Kidney capillary endothelial cell (primary cell): Measurements from ENCODE around the gene ZNF860.

Experiments
- DNase-seq: peaks from one replicate; pipeline ENCODE4 v3.0.0-alpha.2; 2018; ENCODE audit warnings: low spot score

The ZNF860 gene

DNA sequence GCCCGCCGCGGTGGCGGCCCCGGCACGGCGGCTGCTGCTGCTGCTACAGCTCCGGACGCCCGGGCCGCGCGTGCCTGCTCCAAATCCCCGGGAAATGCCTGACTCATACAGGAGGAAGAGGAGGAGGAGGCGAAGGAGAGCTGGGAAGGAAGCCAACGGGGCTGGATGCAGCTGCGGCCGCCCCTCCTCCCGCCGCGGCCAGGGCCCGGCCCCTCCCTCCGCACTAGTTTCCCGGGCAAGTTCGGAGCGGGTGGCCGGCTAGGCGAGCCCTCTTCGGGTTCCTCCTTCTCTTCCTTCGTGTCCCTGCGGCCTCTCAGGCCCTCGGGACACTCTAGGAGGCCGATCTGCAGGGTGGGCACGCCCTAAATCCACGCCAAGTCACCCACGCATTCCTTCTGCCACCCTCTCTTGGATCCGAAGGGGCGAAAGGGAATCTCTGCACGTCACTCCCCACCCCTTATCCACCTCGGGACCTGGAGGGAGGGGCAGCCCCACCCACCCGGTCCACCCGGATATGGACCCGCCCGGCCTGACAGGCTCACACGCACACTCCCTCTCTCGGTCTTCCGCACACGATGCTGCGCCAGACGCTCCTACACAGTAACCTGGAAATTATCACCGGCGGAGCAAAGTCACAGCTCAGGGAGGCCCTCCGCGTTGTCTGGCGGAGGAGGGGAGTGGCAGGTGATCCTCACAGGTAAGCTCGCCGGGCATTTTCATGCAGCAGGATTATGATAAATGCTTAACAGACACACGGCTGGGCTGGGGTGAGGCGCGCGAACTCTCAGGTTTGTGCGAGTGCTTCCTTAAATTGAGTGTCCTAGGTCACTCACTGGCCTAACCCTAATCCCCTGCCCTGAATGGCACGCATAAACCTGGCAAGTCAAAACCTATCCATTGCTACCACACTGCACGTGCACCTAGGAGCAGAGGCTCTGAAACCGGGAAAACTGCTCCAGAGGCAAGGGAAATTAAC, at the start of gene ZNF860, which contains the start of gene OSBPL10:
ZNF860 (plus strand) TSS at position 545 of the 976 bp plus-strand sequence. CDS start 7,330 bp downstream, outside the sequence.
OSBPL10 (minus strand) TSS at position 57 of the 976 bp plus-strand sequence. CDS start 83 bp downstream, outside the sequence.
- peak; percentile 89 for DNase-seq

DNA sequence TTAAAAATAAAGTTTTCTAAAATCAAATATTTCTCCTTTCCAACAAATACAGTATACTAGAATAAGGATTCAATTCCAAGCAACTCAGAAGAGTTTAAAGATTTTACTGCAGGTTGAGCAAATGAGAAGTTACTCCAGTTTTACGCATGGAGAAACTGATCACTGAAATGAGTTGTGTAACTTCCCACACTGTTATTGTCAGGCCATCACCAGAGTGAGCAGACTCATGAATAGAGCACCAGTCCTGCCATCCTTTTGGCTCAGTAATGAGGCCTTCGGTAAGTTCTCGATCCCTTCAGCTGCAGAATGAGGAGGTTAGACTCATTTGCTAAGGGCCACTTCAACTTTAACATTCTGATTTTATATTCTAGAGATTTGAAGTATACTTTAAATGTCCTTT, 48.6 kb upstream of the ZNF860 start:
- DNase-seq, result no peak

GRCh38 chr3:31934018-31934417, 47.5 kb upstream of the ZNF860 start:
- DNase-seq, result no peak

- no peak for DNase-seq
Observed at GRCh38 chr3:31934866-31935265, 46.7 kb upstream of the ZNF860 start.

- no peak for DNase-seq
Observed at GRCh38 chr3:31936420-31937060, 45.0 kb upstream of the ZNF860 start.

- DNase-seq, result no peak
Observed at GRCh38 chr3:31937225-31937624, 44.3 kb upstream of the ZNF860 start.

- DNase-seq, result peak; percentile 49
Observed at GRCh38 chr3:31942446-31942845, 39.1 kb upstream of the ZNF860 start.

DNA sequence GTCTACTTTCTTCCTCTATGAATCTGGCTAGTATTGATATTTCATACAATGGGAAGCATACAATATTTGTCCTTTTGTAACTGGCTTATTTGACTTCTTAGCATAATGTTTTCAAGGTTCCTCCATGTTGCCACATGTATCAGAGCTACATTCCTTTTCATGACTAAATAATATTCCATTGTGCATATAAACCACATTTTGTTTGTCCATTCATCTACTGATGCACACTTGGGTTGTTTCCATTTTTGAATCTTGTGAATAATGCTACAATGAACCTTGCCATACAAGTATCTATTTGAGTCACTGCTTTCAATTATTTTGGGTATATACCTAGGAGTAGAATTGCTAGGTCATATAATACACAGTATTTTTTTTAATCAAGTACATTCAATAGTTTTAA, 38.5 kb upstream of the ZNF860 start:
- no peak for DNase-seq

DNA sequence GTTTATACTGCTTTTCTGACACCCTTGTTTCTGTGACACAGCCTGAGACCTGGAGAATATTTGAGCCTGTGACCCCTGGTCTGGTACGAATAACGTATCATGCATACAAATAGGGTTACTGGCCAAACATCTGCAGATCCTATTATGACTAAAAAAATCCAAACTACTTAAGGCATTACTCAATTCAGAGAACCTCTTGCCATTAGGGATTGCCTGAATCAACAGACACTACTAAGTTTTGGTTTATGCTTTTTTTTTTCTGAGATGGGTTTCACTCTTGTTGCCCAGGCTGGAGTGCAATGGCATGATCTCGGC, 35.9 kb upstream of the ZNF860 start:
- no peak for DNase-seq

DNA sequence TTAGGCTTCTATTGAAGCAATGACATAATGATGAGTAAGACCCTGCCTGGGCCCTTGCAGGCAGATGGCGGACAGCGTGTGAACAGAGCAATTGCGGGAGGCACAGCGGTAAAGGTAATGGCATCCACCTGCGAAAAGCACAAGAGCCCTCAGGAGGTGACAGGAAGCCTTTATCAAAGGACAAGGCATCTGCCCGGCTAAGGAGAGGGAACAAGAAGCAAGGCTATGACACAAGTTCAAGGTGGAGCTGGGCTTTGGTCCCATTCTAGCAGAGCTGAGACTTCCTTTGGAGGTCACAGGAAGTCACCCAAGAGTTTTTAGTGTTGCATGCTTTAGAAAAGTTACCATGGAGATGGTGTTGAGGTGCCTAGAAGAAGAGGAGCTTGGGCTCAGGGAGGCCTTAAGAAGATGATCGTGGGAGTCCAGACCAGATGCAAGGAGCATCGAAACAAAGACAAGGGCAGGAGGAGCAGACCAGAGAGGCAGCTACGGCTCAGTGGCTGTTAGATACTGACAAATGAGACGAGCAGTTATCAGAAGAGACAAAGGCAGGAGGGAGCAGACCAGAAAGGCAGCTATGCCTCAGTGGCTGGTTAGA, 35.0 kb upstream of the ZNF860 start:
- no peak for DNase-seq

- DNase-seq, result no peak
Observed at GRCh38 chr3:31947162-31947561, 34.4 kb upstream of the ZNF860 start.

- no peak for DNase-seq
Observed at GRCh38 chr3:31947671-31948091, 33.9 kb upstream of the ZNF860 start.

GRCh38 chr3:31948280-31948679, 33.3 kb upstream of the ZNF860 start:
- DNase-seq, result no peak

GRCh38 chr3:31952205-31952604, 29.3 kb upstream of the ZNF860 start:
- DNase-seq, result no peak

GRCh38 chr3:31953091-31953490, 28.5 kb upstream of the ZNF860 start:
- DNase-seq, result no peak

- DNase-seq, result no peak
Observed at GRCh38 chr3:31953636-31954035, 27.9 kb upstream of the ZNF860 start.

GRCh38 chr3:31955581-31955980, 26.0 kb upstream of the ZNF860 start:
- DNase-seq, result no peak

- no peak for DNase-seq
Observed at GRCh38 chr3:31957106-31957505, 24.4 kb upstream of the ZNF860 start.

DNA sequence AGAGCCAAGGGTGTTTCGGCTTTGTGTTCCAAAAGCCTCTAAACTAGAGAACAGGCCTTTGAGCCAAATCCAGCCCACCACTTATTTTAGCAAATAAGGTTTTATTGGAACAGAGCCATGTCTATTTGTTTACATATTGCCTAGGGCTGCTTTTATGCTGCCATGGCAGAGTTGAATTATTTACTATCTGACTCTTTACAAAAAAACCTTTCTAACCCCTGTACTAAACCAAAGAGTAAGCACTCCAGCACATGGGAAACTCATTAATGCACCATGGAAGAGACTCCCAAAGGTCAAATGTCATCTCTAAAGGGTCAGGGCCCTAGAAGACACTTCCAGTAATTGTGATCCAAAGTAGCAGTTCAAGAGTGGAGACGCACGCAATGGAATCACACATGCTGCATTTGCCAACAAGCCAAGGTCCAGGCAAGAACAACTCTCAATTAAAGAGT, 22.8 kb upstream of the ZNF860 start:
- DNase-seq, result no peak

- DNase-seq, result no peak
Observed at GRCh38 chr3:31959251-31959650, 22.3 kb upstream of the ZNF860 start.

GRCh38 chr3:31959951-31960792, 21.4 kb upstream of the ZNF860 start:
- DNase-seq, result no peak
